AG20443 (cell line): ENCODE measurements around the gene KRT3.
"Not testable (repeated sequence)": the region's sequence is repeated elsewhere in the genome, so short reads cannot be mapped to it uniquely, and the experiment has no call there.

Experiments
- DNase-seq: peaks from one replicate; pipeline ENCODE4 v3.0.0; 2012; ENCODE audit warnings: low spot score, mixed read lengths

KRT3 gene

DNA sequence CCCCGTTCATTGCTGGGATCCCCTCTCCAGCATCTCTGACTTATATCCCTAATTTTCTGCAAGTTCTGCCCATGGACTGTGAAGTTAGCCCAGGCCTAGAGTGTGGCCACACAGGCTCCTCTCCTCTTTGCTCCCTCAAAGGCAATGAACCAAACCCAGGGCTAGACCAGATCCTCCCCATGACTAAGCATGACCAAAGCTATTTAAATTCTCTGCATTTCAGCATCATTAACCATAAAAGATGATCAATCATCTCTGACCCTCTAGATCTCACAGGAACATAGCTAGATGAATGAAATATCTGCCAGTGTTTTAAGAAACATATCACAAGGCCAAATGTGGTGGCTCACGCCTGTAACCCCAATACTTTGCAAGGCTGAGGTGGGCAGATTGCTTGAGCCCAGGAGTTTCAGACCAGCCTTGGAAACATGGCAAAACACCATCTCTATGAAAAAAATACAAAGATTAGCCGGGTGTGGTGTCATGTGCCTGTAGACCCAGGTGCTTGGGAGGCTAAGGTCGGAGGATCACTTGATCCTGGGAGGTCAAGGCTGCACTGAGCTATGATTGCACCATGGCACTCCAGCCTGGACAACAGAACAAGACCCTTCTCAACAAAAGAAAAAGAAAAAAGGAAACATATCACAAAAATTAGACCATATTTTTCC, 2.2 kb upstream of the KRT3 start:
- DNase-seq, result peak; percentile 83

DNA sequence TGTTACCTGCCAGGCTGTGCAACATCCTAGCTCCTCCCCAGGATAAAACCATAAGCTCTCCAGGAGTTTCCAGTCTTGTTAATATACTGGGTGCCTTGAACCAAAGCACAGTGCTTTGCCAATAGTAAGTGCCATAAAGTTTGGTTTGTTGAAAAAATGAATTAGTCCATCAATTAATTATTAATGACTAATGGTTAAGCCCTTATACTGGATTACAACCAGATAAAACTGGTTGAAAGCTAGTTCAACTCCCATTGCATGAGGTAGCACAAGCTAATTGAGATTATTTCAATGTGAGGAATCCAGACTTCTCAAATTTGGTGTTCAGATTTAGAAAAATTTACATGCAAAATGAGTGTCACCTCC, 1.6 kb upstream of the KRT3 start:
- no peak for DNase-seq

DNA sequence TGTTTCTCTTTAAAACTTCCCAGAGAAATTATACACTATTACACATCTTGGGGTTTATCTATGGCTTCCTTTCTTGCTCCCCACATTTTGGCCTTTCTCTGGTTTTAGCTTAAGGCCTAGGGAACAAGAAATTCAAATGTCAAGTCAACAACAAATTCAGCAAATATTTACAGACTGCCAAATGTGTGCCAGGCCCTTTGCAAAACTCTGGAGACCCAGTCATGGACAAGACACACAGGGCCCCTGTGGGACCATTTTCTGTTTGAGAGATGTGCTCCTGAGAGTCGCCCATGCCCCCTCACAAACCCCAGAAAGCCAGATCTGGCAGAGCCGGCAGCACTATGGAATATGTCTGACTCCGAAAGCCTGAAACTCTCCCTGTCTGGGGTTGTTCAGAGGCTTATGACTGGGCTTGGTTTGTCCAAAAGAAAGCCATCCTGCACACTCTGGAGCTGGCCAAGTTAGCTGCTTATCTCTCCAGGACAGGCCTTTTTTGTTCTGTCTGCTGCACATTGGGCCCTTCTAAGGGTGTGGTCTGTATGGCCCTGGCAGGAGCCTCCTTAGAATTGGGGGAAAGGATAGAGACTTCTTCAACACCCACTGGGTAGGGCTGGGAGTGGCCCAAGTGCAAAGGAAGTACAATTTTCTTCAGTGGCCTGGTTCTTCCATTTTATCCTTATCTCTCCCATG, 1.1 kb upstream of the KRT3 start:
- DNase-seq, result no peak

DNA sequence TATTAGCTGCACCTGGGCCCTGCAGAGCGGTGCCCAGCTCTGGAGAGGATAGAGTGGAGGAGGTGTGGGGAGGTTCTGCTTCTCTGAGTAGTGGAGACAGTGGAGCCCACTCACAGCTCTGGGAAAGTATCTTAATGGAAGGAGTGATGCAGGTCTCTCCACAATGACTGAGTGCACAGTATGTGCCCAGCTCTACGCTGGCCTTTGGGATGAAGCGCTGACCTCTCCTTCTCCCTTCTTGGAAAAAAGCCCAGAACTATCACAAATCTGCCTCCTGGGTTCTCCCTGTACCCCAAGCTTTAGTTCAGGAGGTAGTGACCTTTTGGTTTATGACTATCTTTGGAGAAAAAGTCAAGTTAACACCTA, 495 bp upstream of the KRT3 start:
- DNase-seq, result no peak

DNA sequence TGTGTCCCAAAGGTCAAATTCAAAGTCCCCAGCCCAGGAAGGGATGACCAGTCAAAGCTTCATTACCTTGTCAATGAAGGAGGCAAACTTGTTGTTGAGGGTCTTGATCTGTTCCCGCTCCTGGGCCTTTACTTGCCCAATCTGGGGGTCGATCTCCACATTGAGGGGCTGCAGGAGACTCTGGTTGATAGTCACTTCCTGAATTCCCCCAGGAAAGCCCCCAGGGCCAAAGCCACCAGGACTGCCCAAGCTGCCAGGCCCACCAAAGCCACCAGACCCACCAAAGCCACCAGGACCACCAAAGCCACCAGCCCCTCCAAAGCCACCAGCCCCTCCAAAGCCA, 614 bp downstream of the KRT3 start:
- not testable (repeated sequence) for DNase-seq

DNA sequence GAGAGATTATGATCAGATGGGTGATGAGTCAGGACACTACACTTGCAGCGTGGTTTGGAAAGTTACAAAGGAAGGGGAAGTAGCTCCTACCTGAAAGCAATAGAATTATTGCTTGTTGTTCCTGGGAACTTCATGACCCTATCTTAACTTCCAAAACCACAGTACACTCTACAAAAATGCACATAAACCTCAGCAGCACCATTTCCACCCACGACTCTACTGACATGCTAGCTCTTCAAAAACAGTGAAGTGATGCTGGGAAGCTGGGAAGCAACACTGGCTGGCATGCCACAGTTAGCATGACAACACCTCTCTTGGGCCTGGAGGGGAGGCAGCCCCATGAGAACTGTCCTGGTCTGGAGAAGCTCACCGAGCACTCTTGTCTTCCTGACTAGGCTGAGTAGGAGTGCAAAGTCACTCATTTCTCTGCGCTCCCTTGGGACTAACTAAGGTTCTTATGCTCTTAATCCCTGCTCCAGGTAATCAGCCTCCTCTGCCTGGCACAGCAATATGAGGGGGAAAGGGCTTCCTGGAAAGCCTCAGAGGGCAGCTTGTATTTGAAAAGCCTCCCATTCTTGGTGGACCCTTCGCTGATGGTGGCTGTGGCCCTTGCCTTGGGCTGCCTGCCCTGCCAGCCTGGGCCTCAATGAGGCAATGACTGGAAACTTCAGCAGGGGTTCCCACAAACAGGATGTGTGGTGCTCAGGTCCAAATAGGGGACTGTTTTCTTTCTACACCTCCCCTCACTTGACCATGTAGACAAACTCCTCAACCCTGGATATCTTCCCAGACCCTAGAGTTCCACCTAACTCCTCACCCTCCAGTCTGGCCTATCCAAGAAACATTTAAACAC, 1.2 kb downstream of the KRT3 start:
- peak; percentile 33 for DNase-seq

DNA sequence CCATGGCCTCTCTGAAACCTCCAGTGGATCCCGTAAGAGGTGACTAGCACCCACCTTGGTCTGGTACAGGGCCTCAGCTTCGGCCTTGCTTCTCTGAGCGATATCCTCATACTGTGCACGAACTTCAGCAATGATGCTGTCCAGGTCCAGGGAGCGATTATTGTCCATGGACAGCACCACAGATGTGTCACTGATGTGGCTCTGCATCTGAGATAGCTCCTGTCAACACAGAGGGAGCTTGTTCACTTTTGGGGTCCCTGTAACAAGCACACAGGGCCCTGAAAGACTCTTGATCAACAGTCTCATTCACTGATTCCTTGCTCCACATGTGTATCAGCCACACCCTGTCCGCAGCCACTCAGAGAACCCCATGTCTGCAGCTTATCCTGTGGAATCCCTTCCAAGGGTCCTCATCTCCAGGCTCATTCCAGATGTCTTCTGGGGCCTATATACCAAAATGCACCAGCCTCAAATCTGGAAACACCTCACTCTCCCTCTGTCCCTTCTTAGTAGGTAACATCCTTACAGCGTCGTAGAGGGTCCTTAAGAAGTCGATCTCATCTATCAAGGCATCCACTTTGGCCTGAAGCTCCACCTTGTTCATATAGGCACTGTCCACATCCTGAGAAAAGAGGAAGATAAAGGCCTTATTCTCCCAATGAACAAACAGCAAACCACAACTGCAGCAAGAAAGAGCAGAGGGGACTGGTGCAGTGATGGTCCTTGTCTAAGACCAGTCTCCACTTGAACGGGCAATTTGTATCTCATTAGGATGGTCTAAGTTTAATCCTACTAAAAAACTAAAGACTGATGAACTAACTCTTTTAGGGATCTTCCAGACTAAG, 3.5 kb downstream of the KRT3 start:
- no peak for DNase-seq

DNA sequence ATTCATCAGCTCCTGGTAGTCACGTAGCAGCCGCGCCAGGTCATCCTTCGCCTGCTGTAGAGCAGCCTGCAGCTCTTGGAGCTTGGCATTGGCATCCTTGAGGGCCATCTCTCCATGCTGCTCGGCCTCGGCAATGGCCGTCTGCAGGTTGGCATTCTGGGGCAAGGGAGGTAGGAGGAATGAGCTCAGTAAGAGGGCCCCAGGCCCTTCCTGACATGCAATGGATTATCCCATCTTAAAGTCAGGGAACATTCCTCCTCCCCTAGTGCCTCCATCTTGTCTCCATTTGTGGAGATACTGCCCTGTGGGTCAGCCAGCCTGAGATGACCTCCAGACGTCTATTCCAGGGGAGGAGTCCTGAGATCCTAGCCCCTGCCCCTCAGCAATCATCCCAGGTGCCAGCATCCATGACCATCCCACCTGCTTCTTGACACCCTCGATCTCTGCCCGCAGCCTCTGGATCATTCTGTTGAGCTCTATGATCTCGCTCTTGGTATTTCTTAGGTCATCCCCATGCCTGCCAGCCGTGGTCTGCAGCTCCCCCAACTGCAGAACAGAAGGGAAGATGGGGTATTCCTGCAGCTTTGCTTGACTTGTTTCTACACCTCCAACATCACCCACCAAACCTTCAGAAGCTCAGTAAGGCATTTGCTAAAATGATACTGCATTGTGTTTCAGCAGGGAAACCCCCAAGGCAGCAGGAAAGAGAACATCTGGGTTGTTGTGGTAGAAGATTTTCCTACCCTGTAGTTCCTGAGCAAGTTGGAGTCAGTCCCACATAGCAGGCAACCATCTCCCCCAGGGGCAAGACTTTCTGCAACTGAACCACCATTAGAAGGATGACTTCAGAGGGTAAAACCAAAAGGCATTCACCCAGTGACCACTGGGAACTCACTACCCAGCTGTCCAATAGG, 4.4 kb downstream of the KRT3 start:
- DNase-seq, result no peak

DNA sequence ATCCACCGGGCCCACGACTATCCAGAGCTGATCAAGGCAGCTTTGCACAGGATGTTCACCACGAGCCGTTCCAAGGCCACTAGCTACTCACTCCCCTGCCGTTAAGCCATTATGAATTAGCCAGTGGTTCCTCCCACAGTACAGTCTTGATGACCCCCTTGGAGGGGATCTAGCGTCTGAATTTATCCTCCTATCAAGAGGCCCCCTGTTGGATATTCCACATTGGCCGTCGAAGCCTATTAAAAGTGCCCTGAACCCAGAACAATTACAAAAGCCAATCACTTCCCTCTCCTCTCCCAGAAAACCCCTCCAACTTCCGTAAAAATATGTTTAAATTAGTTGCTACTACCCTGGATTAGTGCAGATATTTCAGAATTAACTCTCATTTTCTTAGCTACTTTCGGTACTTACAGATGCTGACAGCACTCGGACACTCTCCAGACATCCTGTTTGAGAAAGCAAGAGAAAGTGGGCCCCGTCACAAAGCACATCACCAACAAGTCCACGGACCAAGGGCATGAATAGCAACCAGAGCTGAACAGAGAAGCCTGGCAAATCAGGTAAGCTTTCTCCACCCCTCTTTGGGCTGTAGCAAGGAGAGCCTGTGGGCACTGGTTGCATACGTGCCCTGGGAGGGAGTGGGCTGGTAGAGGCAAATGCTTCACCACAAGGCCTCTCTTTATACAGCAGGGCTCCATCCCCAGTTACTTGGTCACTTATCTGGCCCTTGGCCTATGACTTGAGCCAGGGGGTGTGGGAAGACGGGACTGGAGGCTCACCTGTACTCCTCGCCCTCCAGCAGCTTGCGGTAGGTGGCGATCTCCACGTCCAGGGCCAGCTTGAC, 5.3 kb downstream of the KRT3 start:
- DNase-seq, result no peak

DNA sequence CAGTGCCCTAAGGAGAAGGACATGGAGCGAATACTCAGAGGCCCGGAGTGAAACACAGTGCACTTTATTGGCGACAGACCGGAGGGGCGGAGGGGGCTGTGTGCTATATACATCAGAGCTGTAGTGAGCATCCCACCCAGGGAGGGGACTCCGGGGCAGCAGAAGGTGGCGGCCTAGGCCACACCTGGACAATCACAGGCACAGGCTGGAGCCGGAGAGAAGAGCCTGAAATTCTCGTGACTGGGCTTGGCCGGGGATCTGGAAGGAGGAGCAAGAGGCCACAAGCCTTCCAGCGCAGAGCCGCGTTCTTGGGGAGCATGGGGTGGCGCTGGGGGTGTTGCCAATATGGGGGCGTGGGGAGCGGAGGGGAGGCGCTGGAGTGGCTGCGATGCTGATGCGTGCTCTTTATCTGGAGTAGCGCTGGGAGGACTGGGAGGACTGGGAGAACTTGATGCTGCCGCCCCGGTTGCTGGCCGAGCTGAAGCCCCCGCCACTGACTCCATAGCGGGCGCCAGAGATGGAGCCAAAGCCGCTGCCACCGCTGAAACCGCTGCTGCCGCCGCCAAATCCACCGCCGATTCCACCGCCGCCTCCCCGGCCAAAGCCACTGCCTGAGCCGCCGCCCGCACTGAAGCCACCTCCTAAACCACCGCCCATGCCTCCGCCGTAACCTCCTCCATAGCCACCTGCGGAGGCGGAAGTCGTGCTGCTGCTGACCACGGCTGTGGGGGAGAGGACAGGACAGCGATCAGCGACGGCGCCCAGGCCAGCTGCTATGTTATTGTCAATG, 6.1 kb downstream of the KRT3 start:
- peak; percentile 43 for DNase-seq

DNA sequence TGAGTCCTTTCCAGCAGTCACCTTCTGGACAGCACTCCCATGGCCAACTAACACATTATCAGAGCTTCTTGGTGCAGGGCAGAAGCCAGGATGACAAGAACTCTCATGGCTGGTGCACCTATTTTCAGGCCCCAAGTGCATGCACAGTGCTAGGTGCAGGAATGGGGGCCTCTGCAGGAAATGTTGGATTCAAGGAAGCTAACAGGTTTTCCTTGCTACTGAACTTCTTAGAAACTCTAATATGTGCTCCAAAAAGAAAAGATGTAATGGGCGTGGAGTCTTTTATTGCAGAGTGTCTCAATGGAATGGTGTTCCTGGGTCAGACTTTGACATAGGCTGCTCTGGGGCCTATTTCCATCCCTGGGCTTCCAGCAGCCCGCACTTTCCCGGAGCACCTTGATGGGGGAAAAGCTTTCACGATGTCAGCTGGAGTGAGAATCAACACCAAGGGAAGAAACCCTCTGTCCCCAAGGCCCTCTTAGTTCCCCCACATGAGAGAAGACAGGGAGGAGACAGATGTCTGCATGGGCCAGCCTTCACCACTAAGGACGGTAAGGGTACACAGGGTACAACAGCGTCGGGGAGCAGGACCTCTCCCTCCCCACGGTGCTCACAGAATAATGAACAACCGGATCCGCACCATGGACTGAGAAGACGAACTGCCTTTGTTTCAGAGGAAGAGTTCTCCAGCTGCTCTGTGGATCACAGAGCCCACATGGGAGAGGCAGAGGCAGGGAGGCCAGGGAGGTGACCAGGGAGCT, 6.9 kb downstream of the KRT3 start:
- no peak for DNase-seq

DNA sequence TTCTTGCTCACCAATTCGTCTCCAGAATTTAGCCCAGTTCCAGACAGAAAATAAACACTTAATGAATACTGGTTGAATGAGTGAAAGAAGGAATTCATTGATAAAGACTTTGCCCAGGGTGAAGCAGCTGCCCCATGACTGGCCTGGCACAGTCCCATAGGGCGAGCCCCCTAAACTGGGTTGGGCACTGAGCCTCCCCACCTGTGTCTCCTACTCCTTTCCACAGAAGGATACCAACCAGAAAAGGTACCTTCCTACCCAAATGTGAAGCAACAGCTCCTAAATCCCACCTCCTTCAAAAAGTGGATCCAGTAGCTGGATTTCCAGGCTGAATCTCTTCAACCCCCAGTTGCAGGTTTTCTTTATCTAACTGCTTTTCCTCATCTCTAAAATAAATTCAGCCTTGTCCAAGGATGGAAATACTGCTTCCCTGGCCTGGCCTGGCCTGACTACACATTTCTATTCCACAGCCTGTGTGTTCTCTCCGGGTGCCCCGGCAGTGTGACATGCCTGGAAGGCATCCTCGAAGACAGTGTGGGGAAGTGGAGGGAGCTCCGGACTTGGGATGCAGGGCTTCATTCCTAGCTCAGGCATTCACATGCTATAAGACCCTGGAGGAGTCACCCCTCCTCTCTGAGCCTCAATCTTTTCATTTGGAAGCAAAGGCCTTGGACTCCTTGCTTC, 7.6 kb downstream of the KRT3 start:
- DNase-seq, result no peak

DNA sequence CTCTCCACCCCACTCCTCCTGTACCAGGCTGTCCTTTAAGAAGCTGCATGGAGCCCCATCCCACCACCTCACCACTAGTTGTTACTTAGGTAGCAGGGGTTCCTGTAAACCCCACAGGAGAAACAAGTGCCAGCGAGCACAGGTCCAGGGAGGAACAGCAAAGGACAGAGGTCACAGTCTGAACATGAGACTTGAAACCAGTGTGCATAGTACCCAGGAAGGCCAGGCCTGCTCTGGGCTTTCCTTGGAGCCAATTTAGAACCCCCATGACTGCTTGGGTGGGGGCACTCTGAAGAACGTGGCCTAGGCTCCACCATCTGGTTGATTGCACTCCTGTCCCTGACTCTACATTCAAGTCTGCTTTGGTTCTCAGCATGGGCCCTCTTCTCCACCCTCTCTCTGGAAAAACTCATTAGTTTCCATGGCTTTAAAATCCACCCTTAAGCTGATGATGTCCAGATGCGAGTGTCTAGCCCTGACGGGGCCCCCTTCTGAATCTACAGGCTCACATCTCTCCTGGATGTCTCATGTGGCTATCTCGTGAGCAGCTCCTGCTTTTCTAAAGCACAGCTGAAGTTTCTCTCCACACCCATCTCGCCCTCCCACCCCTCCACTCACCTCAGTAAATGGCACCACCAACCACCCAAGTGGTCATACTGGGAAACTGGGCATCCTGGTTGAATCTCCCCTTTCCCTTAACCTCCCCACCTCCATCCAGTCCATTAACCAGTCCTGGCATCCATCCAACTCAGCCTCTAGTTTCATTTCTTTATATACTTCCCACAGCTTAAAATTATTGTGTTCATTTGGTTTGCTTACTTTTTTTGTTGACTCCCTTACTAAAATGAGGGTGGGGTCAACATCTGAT, 8.4 kb downstream of the KRT3 start:
- no peak for DNase-seq

DNA sequence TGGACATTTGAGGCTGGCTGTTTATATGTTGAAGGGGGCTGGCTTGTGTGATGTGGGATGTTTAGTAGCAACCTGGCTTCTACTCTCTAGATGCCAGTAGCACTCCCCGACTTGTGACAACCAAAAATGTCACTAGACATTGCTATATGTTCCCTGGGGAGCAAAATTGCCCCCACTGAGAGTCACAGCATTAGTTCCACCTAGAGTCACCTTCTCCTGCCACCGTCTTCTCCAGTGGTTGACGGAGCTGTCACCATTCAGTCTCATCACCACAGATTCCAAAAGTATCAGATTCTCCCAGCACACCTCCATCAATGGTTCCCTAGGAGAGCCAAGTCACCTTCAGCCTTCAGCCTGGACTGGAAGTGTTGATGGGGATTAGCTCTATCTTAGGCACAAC, 11.0 kb downstream of the KRT3 start:
- no peak for DNase-seq

DNA sequence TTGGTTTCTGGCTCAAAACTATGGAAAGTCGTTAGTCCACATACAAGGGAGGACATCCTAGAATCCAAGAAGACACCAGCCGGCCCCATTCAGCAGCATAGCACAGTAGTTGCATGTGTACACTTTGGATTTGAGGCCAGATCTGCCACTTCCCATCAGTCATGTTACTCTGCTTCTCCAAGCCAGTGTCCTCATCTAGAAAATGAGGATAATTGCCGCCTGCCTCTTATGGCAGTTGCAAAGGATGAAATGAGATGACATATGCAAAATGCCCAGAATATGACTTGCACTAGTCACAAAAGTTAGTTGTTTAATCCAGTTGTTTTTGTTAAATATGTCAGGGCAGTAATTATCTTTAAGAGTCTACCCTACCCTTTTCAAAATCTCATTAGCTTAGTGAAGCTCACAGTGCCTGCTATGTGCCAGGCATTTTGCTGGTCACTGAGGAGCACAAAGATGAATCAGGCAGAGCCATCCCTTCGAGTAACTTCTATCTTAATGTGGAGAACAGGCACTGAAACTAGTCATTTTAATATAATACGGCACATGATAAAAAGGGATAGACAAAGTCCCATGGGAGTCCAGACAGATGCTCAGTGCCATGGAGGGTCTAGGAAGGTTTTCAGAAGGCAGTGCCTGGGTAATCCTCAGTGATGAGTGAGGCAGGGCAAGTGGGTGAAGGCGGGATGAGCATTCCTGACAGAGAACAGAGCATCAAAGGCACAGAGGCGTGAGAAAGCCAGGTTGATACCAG, 12.2 kb downstream of the KRT3 start:
- no peak for DNase-seq

DNA sequence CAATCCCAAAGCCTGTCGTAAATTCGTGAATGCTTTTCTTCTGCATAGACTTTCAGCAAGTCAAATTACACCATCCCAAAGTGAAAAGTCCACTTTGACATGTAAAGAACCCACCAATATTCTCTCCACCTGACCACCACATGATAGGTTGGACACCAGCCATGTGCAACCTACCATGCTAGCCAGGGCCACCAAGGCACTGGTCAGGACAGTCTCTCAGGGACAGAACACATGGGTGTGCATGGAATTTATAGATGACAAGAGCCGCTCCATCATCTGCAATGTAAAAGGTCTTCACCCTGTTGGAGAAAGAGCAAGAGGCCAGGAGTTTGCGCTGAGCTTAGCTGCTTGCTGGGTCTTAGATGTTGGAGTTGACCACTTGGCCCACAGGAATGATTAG, 13.4 kb downstream of the KRT3 start:
- no peak for DNase-seq
